Esophagus squamous epithelium (tissue), 4 donors: ENCODE results near the gene TMIE.

Source experiments
- CTCF ChIP-seq, 6 experiments: fragments of 450-650 bp in 4 of 6; fragments of 200-600 bp in 2 of 6; sonication (generic) in 2 of 6; IDR thresholded peaks; one replicate each; pipeline ENCODE4 v1.5.1; 2016 to 2019; ENCODE audit warnings: antibody characterized with exemption in 6 of 6, mild to moderate bottlenecking in 4 of 6, moderate library complexity in 4 of 6
- POLR2A ChIP-seq, 4 donors: fragments of 450-650 bp; IDR thresholded peaks; one replicate each; pipeline ENCODE4 v1.6.1; 2017; ENCODE audit warnings: antibody characterized with exemption in 4 of 4, mild to moderate bottlenecking in 4 of 4, moderate library complexity in 3 of 4

- no peak for TF ChIP-seq CTCF (IDR thresholded peaks at IDR 0.05)
- no peak for TF ChIP-seq POLR2A (IDR thresholded peaks at IDR 0.05)
These were observed 29.6 kb downstream of the TMIE start for GRCh38 chr3:46730819-46731218.
